Transverse colon (tissue), 4 donors: Measurements from ENCODE around the gene TMEM132D.

Source experiments
- EP300 ChIP-seq: sonication (generic); formaldehyde crosslinking; IDR thresholded peaks from one replicate; pipeline ENCODE4 v1.6.1; 2017; ENCODE audit warnings: antibody characterized with exemption, low read depth
- POLR2A ChIP-seq: fragments of 450-650 bp; IDR thresholded peaks from one replicate; pipeline ENCODE4 v1.6.1; 2016; ENCODE audit warnings: antibody characterized with exemption, mild to moderate bottlenecking, moderate library complexity
- POLR2AphosphoS5 ChIP-seq, 3 donors: sonication (generic); formaldehyde crosslinking; IDR thresholded peaks; one replicate each; pipeline ENCODE4 v1.6.1; 2016; ENCODE audit warnings: antibody characterized with exemption in 3 of 3
- TF ChIP-seq, protein P1 (sequence below), 5 experiments: fragments of 200-600 bp in 3 of 5; fragments of 450-650 bp in 2 of 5; sonication (generic) in 3 of 5; IDR thresholded peaks; 1 replicate in 2 of 5; 2 replicates in 3 of 5; pipeline ENCODE4 v1.5.1; 2016 to 2017; ENCODE audit warnings: antibody characterized with exemption in 5 of 5, inconsistent platforms in 3 of 5, mild to moderate bottlenecking in 2 of 5, moderate library complexity in 1 of 5

DNA sequence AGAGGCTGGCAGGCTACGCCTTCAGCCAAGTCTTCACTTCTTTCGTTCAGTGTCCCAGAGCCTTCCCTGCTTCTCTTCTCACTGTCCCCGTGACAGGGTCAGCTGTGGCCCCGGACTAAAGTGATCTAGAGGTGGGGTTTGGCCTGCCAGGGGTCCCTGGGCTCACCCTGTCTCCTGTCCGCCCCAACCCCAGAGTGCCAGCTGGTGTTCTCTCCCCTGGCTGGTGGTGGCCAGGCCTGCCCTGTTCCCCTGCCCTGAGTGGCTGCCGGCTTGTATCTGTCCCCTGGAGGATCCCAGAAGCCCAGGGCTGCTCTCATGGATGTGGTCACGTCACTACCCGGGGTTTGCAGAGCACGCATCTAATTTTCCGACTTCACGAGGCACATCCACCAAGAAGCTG is 753.1 kb downstream of the TMEM132D start:
- TF ChIP-seq, protein P1, sequence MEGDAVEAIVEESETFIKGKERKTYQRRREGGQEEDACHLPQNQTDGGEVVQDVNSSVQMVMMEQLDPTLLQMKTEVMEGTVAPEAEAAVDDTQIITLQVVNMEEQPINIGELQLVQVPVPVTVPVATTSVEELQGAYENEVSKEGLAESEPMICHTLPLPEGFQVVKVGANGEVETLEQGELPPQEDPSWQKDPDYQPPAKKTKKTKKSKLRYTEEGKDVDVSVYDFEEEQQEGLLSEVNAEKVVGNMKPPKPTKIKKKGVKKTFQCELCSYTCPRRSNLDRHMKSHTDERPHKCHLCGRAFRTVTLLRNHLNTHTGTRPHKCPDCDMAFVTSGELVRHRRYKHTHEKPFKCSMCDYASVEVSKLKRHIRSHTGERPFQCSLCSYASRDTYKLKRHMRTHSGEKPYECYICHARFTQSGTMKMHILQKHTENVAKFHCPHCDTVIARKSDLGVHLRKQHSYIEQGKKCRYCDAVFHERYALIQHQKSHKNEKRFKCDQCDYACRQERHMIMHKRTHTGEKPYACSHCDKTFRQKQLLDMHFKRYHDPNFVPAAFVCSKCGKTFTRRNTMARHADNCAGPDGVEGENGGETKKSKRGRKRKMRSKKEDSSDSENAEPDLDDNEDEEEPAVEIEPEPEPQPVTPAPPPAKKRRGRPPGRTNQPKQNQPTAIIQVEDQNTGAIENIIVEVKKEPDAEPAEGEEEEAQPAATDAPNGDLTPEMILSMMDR (IDR thresholded peaks at IDR 0.05): no peak
- no peak for TF ChIP-seq POLR2A
- no peak for TF ChIP-seq EP300
- no peak for TF ChIP-seq POLR2AphosphoS5 (IDR thresholded peaks at IDR 0.05)
